Suprapubic skin (tissue), 4 donors: Measurements from ENCODE around the gene ACER2. TPM values are rescaled to one million over a fixed set of nuclear protein-coding genes. Genes with fewer than 3 reads are reported as not detected.

Source experiments
- DNase-seq, 2 donors: peaks; one replicate each; pipeline ENCODE4 v3.0.0-alpha.2; 2019; ENCODE audit warnings: low spot score in 2 of 2
- H3K27ac ChIP-seq: fragments of 200-600 bp; sonication (generic); one replicate; pipeline ENCODE4 v1.5.1; 2019
- H3K27me3 ChIP-seq: fragments of 200-600 bp; sonication (generic); one replicate; pipeline ENCODE4 v1.5.1; 2019
- H3K36me3 ChIP-seq: fragments of 200-600 bp; sonication (generic); one replicate; pipeline ENCODE4 v1.5.1; 2019
- H3K4me1 ChIP-seq: fragments of 200-600 bp; sonication (generic); one replicate; pipeline ENCODE4 v1.5.1; 2019
- H3K4me3 ChIP-seq: fragments of 200-600 bp; sonication (generic); one replicate; pipeline ENCODE4 v1.5.1; 2019; ENCODE audit warnings: mild to moderate bottlenecking
- H3K9me3 ChIP-seq: fragments of 200-600 bp; sonication (generic); one replicate; pipeline ENCODE4 v1.5.1; 2019
- EP300 ChIP-seq: sonication (generic); formaldehyde crosslinking; IDR thresholded peaks from one replicate; pipeline ENCODE4 v1.6.1; 2017; ENCODE audit warnings: antibody characterized with exemption
- POLR2A ChIP-seq, 2 donors: fragments of 450-650 bp; IDR thresholded peaks; one replicate each; pipeline ENCODE4 v1.6.1; 2017; ENCODE audit warnings: antibody characterized with exemption in 2 of 2, mild to moderate bottlenecking in 2 of 2, moderate library complexity in 2 of 2
- POLR2AphosphoS5 ChIP-seq, 3 donors: sonication (generic); formaldehyde crosslinking; IDR thresholded peaks; one replicate each; pipeline ENCODE4 v1.6.1; 2017; ENCODE audit warnings: antibody characterized with exemption in 3 of 3
- WGBS: methylation state at CpG from one replicate; pipeline ENCODE4 v1.1.5; 2018; 5-methylcytosine and 5-hydroxymethylcytosine counted together
- total RNA-seq, 4 donors: library from RNA; depleted of rRNA; stranded (reverse); fragments of >200 nt; gene quantifications; one replicate each; pipeline ENCODE4 v1.1.0, GENCODE V29; 2016
- TF ChIP-seq, protein P1 (sequence below), 2 donors: fragments of 200-600 bp in 1 of 2; fragments of 450-650 bp in 1 of 2; sonication (generic) in 1 of 2; IDR thresholded peaks; one replicate each; pipeline ENCODE4 v1.5.1; 2016 to 2019; ENCODE audit warnings: antibody characterized with exemption in 2 of 2, mild to moderate bottlenecking in 1 of 2, moderate library complexity in 1 of 2

The ACER2 gene
- total RNA-seq, 4 donors from 2014 or later, result 12.1 to 18.8 (median 14.8) TPM

DNA sequence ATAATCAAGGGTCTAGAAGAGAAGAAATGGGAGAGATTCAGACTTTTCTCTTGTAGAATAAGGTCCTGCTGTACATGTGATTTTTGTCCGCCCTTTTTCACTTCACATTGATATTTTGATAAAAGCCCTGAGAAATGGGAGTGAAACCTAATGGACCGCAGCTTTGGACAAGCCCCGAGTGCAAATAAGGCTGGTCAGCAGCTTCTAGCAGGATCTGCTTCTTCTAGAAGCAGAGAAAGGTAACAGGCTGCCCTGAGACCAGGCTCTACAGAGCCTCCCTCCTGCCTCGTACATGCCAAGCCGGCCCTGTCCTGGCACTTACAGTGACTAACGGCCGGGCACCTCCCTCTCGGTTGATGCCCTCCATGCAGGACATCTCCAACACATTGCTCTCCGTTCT is 33.4 kb downstream of the ACER2 start:
- no peak overlapping the region for H3K27ac ChIP-seq
- no peak for DNase-seq
- H3K9me3 ChIP-seq, result no peaks in the 10 kb centered on the region
- no peaks in the 10 kb centered on the region for H3K27me3 ChIP-seq
- no peak overlapping the region for H3K4me3 ChIP-seq
- H3K36me3 ChIP-seq, result peaks cover 12% of the 10 kb centered on the region
- WGBS, result 91% methylated on average over 9 of the region's 9 CpGs
- TF ChIP-seq, protein P1, sequence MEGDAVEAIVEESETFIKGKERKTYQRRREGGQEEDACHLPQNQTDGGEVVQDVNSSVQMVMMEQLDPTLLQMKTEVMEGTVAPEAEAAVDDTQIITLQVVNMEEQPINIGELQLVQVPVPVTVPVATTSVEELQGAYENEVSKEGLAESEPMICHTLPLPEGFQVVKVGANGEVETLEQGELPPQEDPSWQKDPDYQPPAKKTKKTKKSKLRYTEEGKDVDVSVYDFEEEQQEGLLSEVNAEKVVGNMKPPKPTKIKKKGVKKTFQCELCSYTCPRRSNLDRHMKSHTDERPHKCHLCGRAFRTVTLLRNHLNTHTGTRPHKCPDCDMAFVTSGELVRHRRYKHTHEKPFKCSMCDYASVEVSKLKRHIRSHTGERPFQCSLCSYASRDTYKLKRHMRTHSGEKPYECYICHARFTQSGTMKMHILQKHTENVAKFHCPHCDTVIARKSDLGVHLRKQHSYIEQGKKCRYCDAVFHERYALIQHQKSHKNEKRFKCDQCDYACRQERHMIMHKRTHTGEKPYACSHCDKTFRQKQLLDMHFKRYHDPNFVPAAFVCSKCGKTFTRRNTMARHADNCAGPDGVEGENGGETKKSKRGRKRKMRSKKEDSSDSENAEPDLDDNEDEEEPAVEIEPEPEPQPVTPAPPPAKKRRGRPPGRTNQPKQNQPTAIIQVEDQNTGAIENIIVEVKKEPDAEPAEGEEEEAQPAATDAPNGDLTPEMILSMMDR (IDR thresholded peaks at IDR 0.05), result no peak
- TF ChIP-seq POLR2A (IDR thresholded peaks at IDR 0.05), result no peak
- no peak for TF ChIP-seq EP300
- no peak for TF ChIP-seq POLR2AphosphoS5 (IDR thresholded peaks at IDR 0.05)
- H3K4me1 ChIP-seq, result no peaks in the 10 kb centered on the region

DNA sequence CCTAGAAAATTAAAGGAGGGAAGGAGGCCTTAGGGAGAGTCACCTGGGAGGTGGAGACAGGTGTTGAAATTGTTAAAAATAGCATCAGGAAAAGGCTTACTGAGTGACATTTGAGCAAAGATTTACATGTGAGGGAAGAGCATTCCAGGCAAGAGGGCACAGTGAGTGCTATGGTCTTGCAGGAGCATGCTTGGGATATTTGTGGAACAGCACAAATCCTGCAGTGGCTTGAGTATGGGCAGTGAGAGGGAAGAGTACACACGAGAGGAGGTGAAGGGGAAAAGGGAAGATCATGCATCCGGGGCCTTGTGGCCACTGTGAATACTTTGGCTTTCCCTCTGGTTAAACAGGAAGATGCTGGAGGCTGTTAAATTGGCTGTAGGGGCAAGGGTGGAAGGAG is 36.6 kb downstream of the ACER2 start:
- peaks cover 21% of the 10 kb centered on the region for H3K36me3 ChIP-seq
- WGBS, result 83% methylated on average over 2 of the region's 2 CpGs
- no peak for DNase-seq
- no peaks in the 10 kb centered on the region for H3K9me3 ChIP-seq
- H3K4me3 ChIP-seq, result no peak overlapping the region
- no peak for TF ChIP-seq POLR2A (IDR thresholded peaks at IDR 0.05)
- H3K27ac ChIP-seq, result no peak overlapping the region
- H3K27me3 ChIP-seq, result no peaks in the 10 kb centered on the region
- no peaks in the 10 kb centered on the region for H3K4me1 ChIP-seq

DNA sequence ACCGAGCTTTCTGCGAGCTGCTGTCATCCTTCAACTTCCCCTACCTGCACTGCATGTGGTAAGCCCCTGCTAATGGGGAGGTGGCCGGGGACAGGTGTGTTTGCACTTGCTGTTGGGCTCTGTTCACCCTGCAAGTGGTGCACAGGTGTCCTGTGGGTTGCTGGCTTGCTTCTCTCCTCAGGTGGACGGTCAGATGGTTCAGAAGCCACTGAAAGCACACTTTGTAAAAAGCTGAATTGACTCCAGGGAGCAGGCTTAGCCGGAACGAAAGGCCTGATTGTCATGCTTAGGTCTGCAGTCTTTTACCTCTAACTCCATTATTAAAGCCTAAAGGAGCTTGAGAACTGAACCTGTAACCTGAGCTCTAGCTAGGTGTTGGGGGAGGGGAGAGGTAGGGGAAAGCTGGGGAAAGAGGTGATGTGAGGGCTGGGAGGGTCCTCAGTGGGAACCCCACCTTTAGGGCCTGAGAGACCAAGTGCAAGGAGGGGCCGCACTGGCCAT is 37.6 kb downstream of the ACER2 start:
- Histone ChIP-seq H3K36me3 (peaks cover 27% of the 10 kb centered on the region), H3K27me3 (no peaks in the 10 kb centered on the region), H3K4me3 (no peak overlapping the region), H3K4me1 (no peaks in the 10 kb centered on the region), H3K9me3 (no peaks in the 10 kb centered on the region), H3K27ac (no peak overlapping the region)
- TF ChIP-seq POLR2A (IDR thresholded peaks at IDR 0.05) (no peak), EP300 (no peak), POLR2AphosphoS5 (IDR thresholded peaks at IDR 0.05) (no peak)
- TF ChIP-seq, protein P1 (IDR thresholded peaks at IDR 0.05), result no peak
- no peak for DNase-seq
- WGBS, result 85% methylated on average over 4 of the region's 7 CpGs

DNA sequence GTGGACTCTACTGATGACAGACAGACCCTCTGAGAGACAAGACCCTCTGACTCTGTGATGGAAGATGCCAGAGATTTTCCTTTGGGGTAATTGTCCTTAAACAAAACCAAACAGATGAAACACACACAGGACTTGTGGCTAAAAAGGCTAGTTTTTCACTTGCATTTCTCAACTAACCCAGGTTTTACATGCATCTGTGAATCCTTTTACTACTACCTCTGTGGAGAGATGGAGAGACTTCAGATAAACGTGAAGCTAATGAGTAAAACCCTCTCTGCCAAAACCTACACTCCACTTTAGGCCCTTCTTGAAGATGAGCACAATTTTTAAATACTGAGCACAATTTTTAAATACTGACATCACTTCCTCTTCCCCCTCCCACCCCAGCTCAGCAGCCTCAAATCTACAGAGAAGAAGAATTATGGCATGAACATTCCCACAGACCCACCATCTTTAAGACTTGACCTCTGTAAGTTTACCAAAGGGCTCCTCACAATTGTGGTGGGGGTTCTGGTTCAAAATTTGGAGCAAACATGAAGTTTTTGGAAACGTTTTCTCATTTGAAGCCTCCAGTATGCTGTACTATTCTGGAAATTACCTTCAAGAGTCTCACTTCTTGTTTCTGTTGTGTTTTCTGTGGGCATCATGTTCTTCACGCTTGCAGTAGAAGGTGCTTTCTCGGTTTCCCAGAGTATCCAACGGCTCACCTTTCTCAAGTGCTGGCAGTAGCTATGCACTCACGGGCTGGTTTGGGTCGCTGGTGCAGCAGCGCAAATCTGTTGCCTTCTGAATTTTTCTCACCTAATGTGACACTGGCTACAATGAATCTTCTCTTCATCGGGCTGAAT is 42.7 kb downstream of the ACER2 start:
- H3K27me3 ChIP-seq, result no peaks in the 10 kb centered on the region
- no peaks in the 10 kb centered on the region for H3K9me3 ChIP-seq
- no peak overlapping the region for H3K4me3 ChIP-seq
- DNase-seq, result no peak
- H3K27ac ChIP-seq, result no peak overlapping the region
- H3K36me3 ChIP-seq, result peaks cover 18% of the 10 kb centered on the region
- H3K4me1 ChIP-seq, result no peaks in the 10 kb centered on the region
- 90% methylated on average over 9 of the region's 9 CpGs for WGBS
- TF ChIP-seq POLR2A (IDR thresholded peaks at IDR 0.05) (no peak), POLR2AphosphoS5 (IDR thresholded peaks at IDR 0.05) (no peak), EP300 (no peak)
- TF ChIP-seq, protein P1 (IDR thresholded peaks at IDR 0.05), result no peak

DNA sequence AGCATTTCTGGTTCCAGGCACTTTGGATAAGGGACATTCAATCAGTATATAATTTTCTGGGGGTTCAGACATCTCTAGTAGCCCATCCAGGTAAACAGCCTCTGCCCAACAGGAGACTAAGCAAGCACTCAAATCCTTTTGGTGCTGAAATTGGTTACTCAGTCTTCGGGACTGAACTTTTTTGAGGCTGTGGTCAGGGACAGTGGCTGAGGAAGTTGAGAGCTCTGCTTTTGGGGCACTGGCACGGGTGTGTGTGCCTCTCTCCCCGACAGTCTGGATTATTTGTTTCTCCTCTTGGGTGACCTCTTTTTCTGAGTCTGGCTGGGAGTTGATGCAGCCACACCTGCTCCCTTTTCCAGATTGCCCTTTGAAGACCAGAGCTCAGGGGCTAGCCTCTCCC is 47.6 kb downstream of the ACER2 start:
- H3K27ac ChIP-seq, result no peak overlapping the region
- H3K4me3 ChIP-seq, result no peak overlapping the region
- WGBS, result 46% methylated on average over 3 of the region's 3 CpGs
- no peaks in the 10 kb centered on the region for H3K9me3 ChIP-seq
- H3K27me3 ChIP-seq, result no peaks in the 10 kb centered on the region
- H3K36me3 ChIP-seq, result no peaks in the 10 kb centered on the region
- H3K4me1 ChIP-seq, result peaks cover 9% of the 10 kb centered on the region
- TF ChIP-seq, protein P1 (IDR thresholded peaks at IDR 0.05), result no peak
- TF ChIP-seq EP300 (no peak), POLR2A (IDR thresholded peaks at IDR 0.05) (no peak), POLR2AphosphoS5 (IDR thresholded peaks at IDR 0.05) (no peak)
- no peak for DNase-seq
